Smooth muscle cell (in vitro differentiated cells): ENCODE results near the gene SMARCA2. TPM values are rescaled to one million over a fixed set of nuclear protein-coding genes. Genes with fewer than 3 reads are reported as not detected.
A peak's percentile ranks its signal among the peaks of the same experiment; 100 is the strongest.

Source experiments
- DNase-seq: peaks from one replicate; lab custom pipeline; 2025; ENCODE audit not compliant: unreplicated experiment; lab: John Stamatoyannopoulos, UW
- H2AFZ ChIP-seq: fragments of 200-600 bp; sonication (generic); 2 replicates; pipeline ENCODE4 v1.6.0; 2016; ENCODE audit warnings: antibody characterized with exemption, low read depth, mild to moderate bottlenecking
- H3F3A ChIP-seq: fragments of 200-600 bp; sonication (generic); 2 replicates; pipeline ENCODE4 v1.6.0; 2017; ENCODE audit warnings: antibody characterized with exemption, low read depth
- H3K27ac ChIP-seq: fragments of 200-600 bp; sonication (generic); 2 replicates; pipeline ENCODE4 v1.5.1; 2016; ENCODE audit warnings: low read depth, mild to moderate bottlenecking
- H3K27me3 ChIP-seq: fragments of 200-600 bp; sonication (generic); 2 replicates; pipeline ENCODE4 v1.6.1; 2016; ENCODE audit warnings: low read depth, mild to moderate bottlenecking
- H3K36me3 ChIP-seq: fragments of 200-600 bp; sonication (generic); 2 replicates; pipeline ENCODE4 v1.5.1; 2016; ENCODE audit warnings: low read depth
- H3K4me1 ChIP-seq: fragments of 200-600 bp; sonication (generic); 2 replicates; pipeline ENCODE4 v1.5.1; 2016; ENCODE audit warnings: low read depth
- H3K4me2 ChIP-seq: fragments of 200-600 bp; sonication (generic); 2 replicates; pipeline ENCODE4 v1.6.0; 2016; ENCODE audit warnings: mild to moderate bottlenecking
- H3K4me3 ChIP-seq: fragments of 200-600 bp; sonication (generic); 2 replicates; pipeline ENCODE4 v1.5.1; 2016; ENCODE audit warnings: mild to moderate bottlenecking
- H3K79me2 ChIP-seq: fragments of 200-600 bp; sonication (generic); 2 replicates; pipeline ENCODE4 v1.6.0; 2016; ENCODE audit warnings: low read depth, mild to moderate bottlenecking
- H3K9ac ChIP-seq: fragments of 200-600 bp; sonication (generic); 2 replicates; pipeline ENCODE4 v1.6.0; 2016; ENCODE audit warnings: low read depth
- H3K9me3 ChIP-seq: fragments of 200-600 bp; sonication (generic); replicated peaks from 2 replicates; pipeline ENCODE4 v1.5.1; 2016; ENCODE audit warnings: low read depth
- H4K20me1 ChIP-seq: fragments of 200-600 bp; sonication (generic); 2 replicates; pipeline ENCODE4 v1.6.0; 2016; ENCODE audit warnings: low read depth
- WGBS: methylation state at CpG from one replicate; pipeline ENCODE4 v1.1.7; 2016; ENCODE audit warnings: low lambda C conversion rate; 5-methylcytosine and 5-hydroxymethylcytosine counted together
- polyA plus RNA-seq: library from polyadenylated mRNA; unstranded; fragments of >200 nt; fragmentation: Nextera tagmentation; extraction: Ambion mirVana; gene quantifications from 2 replicates; pipeline ENCODE4 v1.2.1, GENCODE V29; 2016
- total RNA-seq: library from RNA; depleted of rRNA; stranded (reverse); fragments of >200 nt; gene quantifications from 2 replicates; pipeline ENCODE4 v1.2.3, GENCODE V29; 2014
- TF ChIP-seq, protein P1 (sequence below): fragments of 200-600 bp; sonication (generic); IDR thresholded peaks from 2 replicates; pipeline ENCODE4 v1.5.1; 2017; ENCODE audit warnings: borderline replicate concordance, mild to moderate bottlenecking, antibody characterized with exemption; ENCODE audit not compliant: insufficient read depth, poor library complexity, severe bottlenecking

SMARCA2 gene
- total and polyA plus RNA-seq, 2 experiments from 2014 or later = 27.7 to 61.7 TPM

DNA sequence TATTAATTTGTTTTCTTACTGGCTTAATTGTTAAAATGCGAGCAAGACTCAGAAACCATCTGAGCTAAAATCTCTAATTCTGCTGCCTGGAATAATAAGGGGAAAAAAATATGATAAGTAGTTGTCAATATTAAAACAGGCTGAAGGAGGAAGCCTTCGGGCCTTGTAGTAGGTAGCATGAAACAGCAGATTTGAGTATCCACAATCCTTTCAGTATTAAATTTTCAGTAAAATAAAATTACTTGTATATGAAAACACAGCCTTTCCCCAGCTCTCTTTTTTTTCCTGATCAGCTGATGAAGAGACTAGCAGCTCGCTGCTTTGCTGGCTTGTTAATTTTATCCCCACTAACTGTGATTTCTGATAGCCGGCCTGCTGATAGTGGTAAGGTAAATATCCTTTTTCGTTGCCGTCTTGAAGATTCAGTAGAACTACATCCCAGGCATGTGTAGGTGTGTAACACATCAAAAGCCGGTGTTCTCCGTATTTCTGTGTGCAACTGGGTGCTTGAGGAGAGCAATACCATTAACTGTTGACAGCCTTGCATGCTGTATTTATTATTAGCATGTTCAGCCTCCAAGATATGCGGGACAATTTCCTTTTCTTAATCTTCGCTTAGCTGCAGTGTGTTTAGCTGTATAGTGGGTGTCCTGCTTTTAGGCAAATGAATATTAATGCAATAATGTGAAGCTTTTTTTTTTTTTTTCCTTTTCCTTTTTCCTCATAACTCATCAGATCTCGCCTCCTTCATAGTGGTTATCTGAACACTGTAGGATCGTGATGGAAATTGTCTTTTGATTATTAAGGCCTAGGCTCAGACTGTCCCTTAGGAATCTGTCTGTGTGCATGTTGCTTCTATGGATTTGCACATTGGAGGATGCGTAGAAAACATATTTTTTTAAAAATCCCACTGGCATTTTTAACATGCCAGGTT, 144.6 kb downstream of the SMARCA2 start:
- no peaks in the 10 kb centered on the region for H3K9me3 ChIP-seq
- H3K36me3 ChIP-seq = no peaks in the 10 kb centered on the region
- H3F3A ChIP-seq = no peaks in the 10 kb centered on the region
- H3K79me2 ChIP-seq = peaks cover 7% of the 10 kb centered on the region
- H3K4me2 ChIP-seq = peak overlapping the region; percentile 91
- no peaks in the 10 kb centered on the region for H3K27me3 ChIP-seq
- H3K4me1 ChIP-seq = peaks cover 11% of the 10 kb centered on the region
- peak overlapping the region; percentile 55 for H3K4me3 ChIP-seq
- TF ChIP-seq, protein P1, sequence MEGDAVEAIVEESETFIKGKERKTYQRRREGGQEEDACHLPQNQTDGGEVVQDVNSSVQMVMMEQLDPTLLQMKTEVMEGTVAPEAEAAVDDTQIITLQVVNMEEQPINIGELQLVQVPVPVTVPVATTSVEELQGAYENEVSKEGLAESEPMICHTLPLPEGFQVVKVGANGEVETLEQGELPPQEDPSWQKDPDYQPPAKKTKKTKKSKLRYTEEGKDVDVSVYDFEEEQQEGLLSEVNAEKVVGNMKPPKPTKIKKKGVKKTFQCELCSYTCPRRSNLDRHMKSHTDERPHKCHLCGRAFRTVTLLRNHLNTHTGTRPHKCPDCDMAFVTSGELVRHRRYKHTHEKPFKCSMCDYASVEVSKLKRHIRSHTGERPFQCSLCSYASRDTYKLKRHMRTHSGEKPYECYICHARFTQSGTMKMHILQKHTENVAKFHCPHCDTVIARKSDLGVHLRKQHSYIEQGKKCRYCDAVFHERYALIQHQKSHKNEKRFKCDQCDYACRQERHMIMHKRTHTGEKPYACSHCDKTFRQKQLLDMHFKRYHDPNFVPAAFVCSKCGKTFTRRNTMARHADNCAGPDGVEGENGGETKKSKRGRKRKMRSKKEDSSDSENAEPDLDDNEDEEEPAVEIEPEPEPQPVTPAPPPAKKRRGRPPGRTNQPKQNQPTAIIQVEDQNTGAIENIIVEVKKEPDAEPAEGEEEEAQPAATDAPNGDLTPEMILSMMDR = no peak
- 59% methylated on average over 13 of the region's 13 CpGs for WGBS
- H3K27ac ChIP-seq = no peak overlapping the region
- no peak for DNase-seq
- H3K9ac ChIP-seq = peak overlapping the region; percentile 6
- H2AFZ ChIP-seq = no peak overlapping the region
- H4K20me1 ChIP-seq = peaks cover 16% of the 10 kb centered on the region

DNA sequence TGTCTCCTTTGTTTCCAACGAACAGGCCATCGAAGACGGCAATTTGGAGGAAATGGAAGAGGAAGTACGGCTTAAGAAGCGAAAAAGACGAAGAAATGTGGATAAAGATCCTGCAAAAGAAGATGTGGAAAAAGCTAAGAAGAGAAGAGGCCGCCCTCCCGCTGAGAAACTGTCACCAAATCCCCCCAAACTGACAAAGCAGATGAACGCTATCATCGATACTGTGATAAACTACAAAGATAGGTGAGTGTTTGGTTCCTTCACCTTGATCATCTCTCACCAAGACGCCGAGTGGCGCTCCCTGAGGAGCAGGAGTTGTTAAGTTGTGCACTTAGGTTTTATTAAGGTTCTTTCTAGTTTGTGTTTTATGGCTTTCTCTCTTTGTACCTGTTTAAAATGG, 146.5 kb downstream of the SMARCA2 start:
- H2AFZ ChIP-seq = no peak overlapping the region
- no peak overlapping the region for H3K27ac ChIP-seq
- peaks cover 11% of the 10 kb centered on the region for H3K4me1 ChIP-seq
- no peak for DNase-seq
- no peak overlapping the region for H3K4me2 ChIP-seq
- no peak overlapping the region for H3K4me3 ChIP-seq
- H3F3A ChIP-seq = no peaks in the 10 kb centered on the region
- H3K36me3 ChIP-seq = no peaks in the 10 kb centered on the region
- peaks cover 7% of the 10 kb centered on the region for H3K79me2 ChIP-seq
- TF ChIP-seq, protein P1 = no peak
- no peak overlapping the region for H3K9ac ChIP-seq
- H3K27me3 ChIP-seq = no peaks in the 10 kb centered on the region
- 97% methylated on average over 13 of the region's 13 CpGs for WGBS
- H4K20me1 ChIP-seq = peaks cover 16% of the 10 kb centered on the region
- no peaks in the 10 kb centered on the region for H3K9me3 ChIP-seq

DNA sequence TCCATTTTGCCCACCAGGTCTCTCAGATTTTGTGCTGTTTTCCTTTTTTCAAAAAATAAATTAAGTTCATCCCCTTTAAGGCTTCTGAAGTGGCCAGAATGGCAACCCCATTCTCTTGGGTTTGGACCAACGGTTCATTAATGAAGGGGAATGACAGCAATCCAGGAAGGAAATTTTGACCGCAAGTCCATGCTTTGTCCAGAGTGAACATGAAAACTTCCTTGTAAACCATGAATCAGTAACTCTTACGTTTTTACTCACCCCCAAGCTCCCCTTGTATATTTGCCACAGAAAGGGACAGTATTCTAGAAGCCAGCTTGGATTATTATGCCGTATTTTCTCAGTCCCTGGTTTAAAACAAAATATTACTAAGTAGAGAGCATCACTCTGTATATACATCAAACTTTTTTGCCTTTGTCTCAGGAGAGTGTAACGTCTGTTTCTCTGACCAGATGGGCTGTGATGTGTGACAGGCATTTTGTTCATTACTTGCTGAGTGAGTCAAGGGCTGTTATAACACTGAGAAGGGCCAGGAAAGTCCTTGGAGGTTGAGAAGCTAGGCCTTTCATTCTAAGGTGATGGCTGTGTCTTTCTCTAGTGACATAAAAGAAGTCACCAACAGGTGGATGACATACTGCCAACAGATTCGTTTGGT, 148.2 kb downstream of the SMARCA2 start:
- H3K9me3 ChIP-seq = no peaks in the 10 kb centered on the region
- H3K4me2 ChIP-seq = no peak overlapping the region
- no peaks in the 10 kb centered on the region for H3K36me3 ChIP-seq
- peaks cover 10% of the 10 kb centered on the region for H4K20me1 ChIP-seq
- TF ChIP-seq, protein P1 = no peak
- DNase-seq = no peak
- no peak overlapping the region for H3K27ac ChIP-seq
- 90% methylated on average over 6 of the region's 6 CpGs for WGBS
- no peak overlapping the region for H3K9ac ChIP-seq
- H3F3A ChIP-seq = no peaks in the 10 kb centered on the region
- no peak overlapping the region for H3K4me3 ChIP-seq
- no peaks in the 10 kb centered on the region for H3K27me3 ChIP-seq
- peaks cover 7% of the 10 kb centered on the region for H3K79me2 ChIP-seq
- no peak overlapping the region for H2AFZ ChIP-seq
- H3K4me1 ChIP-seq = peaks cover 11% of the 10 kb centered on the region
